ENCODE data around the gene MMP15.

DNA sequence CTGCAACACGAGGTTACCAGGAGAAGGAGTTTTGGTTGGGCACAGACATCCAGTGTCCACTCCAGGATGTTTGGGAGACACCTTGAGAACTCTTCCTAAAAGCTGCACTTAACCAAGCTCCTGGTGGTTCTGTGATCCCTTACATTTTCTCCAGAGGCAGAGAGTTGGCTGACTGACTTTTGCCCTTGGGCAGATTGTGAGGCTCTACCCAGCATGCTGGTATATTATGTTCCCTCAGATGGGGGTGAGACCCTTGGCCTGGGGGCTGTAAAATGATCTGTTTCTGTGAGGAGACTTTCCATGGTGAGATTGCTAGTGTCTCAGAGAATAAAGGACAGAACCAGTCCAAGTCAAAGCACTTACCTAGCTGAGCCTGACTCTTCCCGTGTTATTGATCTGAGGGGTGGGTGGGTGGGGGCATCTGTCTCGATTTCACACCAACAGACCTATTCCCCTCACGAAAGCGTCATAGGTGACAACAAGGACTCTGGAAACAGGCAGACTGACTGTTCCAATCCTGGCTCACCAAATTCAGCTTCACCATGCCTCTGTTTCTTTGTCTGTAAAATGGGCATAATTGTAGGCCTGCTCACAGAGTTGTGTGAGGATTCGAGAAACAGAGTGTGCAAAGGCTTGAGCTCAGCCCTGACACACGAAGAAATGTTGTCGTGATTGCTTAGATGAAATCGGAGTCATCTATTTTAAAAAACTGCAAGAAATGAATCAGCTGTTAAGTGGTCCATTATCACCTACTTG, 12.2 kb upstream of the MMP15 start:
- TF ChIP-seq, protein P1, sequence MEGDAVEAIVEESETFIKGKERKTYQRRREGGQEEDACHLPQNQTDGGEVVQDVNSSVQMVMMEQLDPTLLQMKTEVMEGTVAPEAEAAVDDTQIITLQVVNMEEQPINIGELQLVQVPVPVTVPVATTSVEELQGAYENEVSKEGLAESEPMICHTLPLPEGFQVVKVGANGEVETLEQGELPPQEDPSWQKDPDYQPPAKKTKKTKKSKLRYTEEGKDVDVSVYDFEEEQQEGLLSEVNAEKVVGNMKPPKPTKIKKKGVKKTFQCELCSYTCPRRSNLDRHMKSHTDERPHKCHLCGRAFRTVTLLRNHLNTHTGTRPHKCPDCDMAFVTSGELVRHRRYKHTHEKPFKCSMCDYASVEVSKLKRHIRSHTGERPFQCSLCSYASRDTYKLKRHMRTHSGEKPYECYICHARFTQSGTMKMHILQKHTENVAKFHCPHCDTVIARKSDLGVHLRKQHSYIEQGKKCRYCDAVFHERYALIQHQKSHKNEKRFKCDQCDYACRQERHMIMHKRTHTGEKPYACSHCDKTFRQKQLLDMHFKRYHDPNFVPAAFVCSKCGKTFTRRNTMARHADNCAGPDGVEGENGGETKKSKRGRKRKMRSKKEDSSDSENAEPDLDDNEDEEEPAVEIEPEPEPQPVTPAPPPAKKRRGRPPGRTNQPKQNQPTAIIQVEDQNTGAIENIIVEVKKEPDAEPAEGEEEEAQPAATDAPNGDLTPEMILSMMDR (IDR thresholded peaks at IDR 0.05; ENCODE audit: low read depth, low read length, missing input control) = no peak
- TF ChIP-seq, protein P2, sequence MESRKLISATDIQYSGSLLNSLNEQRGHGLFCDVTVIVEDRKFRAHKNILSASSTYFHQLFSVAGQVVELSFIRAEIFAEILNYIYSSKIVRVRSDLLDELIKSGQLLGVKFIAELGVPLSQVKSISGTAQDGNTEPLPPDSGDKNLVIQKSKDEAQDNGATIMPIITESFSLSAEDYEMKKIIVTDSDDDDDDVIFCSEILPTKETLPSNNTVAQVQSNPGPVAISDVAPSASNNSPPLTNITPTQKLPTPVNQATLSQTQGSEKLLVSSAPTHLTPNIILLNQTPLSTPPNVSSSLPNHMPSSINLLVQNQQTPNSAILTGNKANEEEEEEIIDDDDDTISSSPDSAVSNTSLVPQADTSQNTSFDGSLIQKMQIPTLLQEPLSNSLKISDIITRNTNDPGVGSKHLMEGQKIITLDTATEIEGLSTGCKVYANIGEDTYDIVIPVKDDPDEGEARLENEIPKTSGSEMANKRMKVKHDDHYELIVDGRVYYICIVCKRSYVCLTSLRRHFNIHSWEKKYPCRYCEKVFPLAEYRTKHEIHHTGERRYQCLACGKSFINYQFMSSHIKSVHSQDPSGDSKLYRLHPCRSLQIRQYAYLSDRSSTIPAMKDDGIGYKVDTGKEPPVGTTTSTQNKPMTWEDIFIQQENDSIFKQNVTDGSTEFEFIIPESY (IDR thresholded peaks at IDR 0.05) = no peak
- TF ChIP-seq YY1 (IDR thresholded peaks at IDR 0.05) (no peak), EGR1 (IDR thresholded peaks at IDR 0.05; ENCODE audit: low read depth in 2 of 2) (no peak), NR2F2 (IDR thresholded peaks at IDR 0.05) (no peak), RAD21 (IDR thresholded peaks at IDR 0.05) (no peak), SP1 (IDR thresholded peaks at IDR 0.05) (no peak), JUND (IDR thresholded peaks at IDR 0.05) (no peak), FOXA1 (IDR thresholded peaks at IDR 0.05) (no peak), GABPA (IDR thresholded peaks at IDR 0.05 in 1 of 2, conservative IDR thresholded peaks at IDR 0.05 in 1 of 2) (no peak), RXRA (IDR thresholded peaks at IDR 0.05) (no peak)
- TF ChIP-seq, protein P3, sequence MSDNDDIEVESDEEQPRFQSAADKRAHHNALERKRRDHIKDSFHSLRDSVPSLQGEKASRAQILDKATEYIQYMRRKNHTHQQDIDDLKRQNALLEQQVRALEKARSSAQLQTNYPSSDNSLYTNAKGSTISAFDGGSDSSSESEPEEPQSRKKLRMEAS (IDR thresholded peaks at IDR 0.05) = no peak
- TF ChIP-seq, protein P4, sequence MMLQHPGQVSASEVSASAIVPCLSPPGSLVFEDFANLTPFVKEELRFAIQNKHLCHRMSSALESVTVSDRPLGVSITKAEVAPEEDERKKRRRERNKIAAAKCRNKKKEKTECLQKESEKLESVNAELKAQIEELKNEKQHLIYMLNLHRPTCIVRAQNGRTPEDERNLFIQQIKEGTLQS (IDR thresholded peaks at IDR 0.05) = no peak
- TF ChIP-seq, protein P5, sequence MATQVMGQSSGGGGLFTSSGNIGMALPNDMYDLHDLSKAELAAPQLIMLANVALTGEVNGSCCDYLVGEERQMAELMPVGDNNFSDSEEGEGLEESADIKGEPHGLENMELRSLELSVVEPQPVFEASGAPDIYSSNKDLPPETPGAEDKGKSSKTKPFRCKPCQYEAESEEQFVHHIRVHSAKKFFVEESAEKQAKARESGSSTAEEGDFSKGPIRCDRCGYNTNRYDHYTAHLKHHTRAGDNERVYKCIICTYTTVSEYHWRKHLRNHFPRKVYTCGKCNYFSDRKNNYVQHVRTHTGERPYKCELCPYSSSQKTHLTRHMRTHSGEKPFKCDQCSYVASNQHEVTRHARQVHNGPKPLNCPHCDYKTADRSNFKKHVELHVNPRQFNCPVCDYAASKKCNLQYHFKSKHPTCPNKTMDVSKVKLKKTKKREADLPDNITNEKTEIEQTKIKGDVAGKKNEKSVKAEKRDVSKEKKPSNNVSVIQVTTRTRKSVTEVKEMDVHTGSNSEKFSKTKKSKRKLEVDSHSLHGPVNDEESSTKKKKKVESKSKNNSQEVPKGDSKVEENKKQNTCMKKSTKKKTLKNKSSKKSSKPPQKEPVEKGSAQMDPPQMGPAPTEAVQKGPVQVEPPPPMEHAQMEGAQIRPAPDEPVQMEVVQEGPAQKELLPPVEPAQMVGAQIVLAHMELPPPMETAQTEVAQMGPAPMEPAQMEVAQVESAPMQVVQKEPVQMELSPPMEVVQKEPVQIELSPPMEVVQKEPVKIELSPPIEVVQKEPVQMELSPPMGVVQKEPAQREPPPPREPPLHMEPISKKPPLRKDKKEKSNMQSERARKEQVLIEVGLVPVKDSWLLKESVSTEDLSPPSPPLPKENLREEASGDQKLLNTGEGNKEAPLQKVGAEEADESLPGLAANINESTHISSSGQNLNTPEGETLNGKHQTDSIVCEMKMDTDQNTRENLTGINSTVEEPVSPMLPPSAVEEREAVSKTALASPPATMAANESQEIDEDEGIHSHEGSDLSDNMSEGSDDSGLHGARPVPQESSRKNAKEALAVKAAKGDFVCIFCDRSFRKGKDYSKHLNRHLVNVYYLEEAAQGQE (IDR thresholded peaks at IDR 0.05) = no peak

All from liver (tissue), 3 donors.